WTC11 (cell line): ENCODE data around the gene IFNL2. TPM values are rescaled to one million over a fixed set of nuclear protein-coding genes. Genes with fewer than 3 reads are reported as not detected.

Experiments used
- ATAC-seq: fragments of 200-7000 bp; cut with Tn5 transposase; 2 replicates; pipeline ENCODE4 v1.10.0; 2021; ENCODE audit warnings: mild to moderate bottlenecking, moderate library complexity
- CTCF ChIA-PET: fragments of 300-600 bp; sonication (Branson Sonifier 250); formaldehyde crosslinking; loops from one replicate; lab custom pipeline; 2021; ENCODE audit warnings: antibody characterized with exemption; lab: Charles Lee
- POLR2A ChIA-PET: fragments of 350-600 bp; sonication (Branson Sonifier 250); formaldehyde crosslinking; loops from one replicate; lab custom pipeline; 2021; ENCODE audit warnings: antibody characterized with exemption; lab: Charles Lee
- DNase-seq: peaks from one replicate; pipeline ENCODE4 v3.0.0; 2021; ENCODE audit warnings: low spot score
- H3K27ac Mint-ChIP-seq: 2 replicates; pipeline ENCODE4 v1.8.0; 2021; ENCODE audit warnings: mixed read lengths
- H3K27me3 Mint-ChIP-seq: 2 replicates; pipeline ENCODE4 v1.8.0; 2021; ENCODE audit warnings: low read depth, mild to moderate bottlenecking, moderate library complexity, mixed read lengths
- H3K36me3 Mint-ChIP-seq: 2 replicates; pipeline ENCODE4 v1.8.0; 2021; ENCODE audit warnings: mixed read lengths
- H3K4me1 Mint-ChIP-seq: 2 replicates; pipeline ENCODE4 v1.8.0; 2022; ENCODE audit warnings: mixed read lengths
- H3K4me3 Mint-ChIP-seq: 2 replicates; pipeline ENCODE4 v1.8.0; 2021; ENCODE audit warnings: mild to moderate bottlenecking, moderate library complexity, mixed read lengths
- H3K9me3 Mint-ChIP-seq: 2 replicates; pipeline ENCODE4 v1.8.0; 2021; ENCODE audit warnings: mixed read lengths
- ATF3 ChIP-seq: sonication (generic); formaldehyde crosslinking; conservative IDR thresholded peaks from 2 replicates; pipeline ENCODE4 v1.8.1; 2022; ENCODE audit warnings: mild to moderate bottlenecking, missing genetic modification reagents
- CBFB ChIP-seq: sonication (generic); formaldehyde crosslinking; IDR thresholded peaks from 2 replicates; pipeline ENCODE4 v1.8.1; 2022; ENCODE audit warnings: mild to moderate bottlenecking, low read depth, missing genetic modification reagents
- CDX4 ChIP-seq: fragments of 250-450 bp; sonication (Bioruptor Pico); IDR thresholded peaks from 2 replicates; pipeline ENCODE4 v1.9.0; 2021; ENCODE audit warnings: moderate library complexity, mild to moderate bottlenecking, inconsistent platforms, borderline replicate concordance
- CREM ChIP-seq: sonication (generic); formaldehyde crosslinking; IDR thresholded peaks from 2 replicates; pipeline ENCODE4 v1.8.1; 2022; ENCODE audit warnings: mild to moderate bottlenecking, missing genetic modification reagents, moderate library complexity
- ERG ChIP-seq: fragments of 250-450 bp; sonication (Bioruptor Pico); IDR thresholded peaks from 2 replicates; pipeline ENCODE4 v1.8.0; 2021; ENCODE audit warnings: mild to moderate bottlenecking
- ESRRA ChIP-seq: sonication (generic); formaldehyde crosslinking; IDR thresholded peaks from 2 replicates; pipeline ENCODE4 v1.8.1; 2022; ENCODE audit warnings: mild to moderate bottlenecking, missing genetic modification reagents, borderline replicate concordance
- FOXP4 ChIP-seq: sonication (generic); formaldehyde crosslinking; IDR thresholded peaks from 2 replicates; pipeline ENCODE4 v1.8.0; 2022; ENCODE audit warnings: mild to moderate bottlenecking, missing genetic modification reagents
- MLX ChIP-seq: sonication (generic); formaldehyde crosslinking; IDR thresholded peaks from 2 replicates; pipeline ENCODE4 v1.8.1; 2023; ENCODE audit warnings: mild to moderate bottlenecking, missing genetic modification reagents, moderate library complexity
- MXD4 ChIP-seq: fragments of 250-450 bp; sonication (Bioruptor Pico); IDR thresholded peaks from 2 replicates; pipeline ENCODE4 v1.8.0; 2021; ENCODE audit warnings: mild to moderate bottlenecking, moderate library complexity, borderline replicate concordance
- PRRX2 ChIP-seq: fragments of 250-450 bp; sonication (Bioruptor Pico); IDR thresholded peaks from 2 replicates; pipeline ENCODE4 v1.8.0; 2021; ENCODE audit warnings: mild to moderate bottlenecking
- RELA ChIP-seq: sonication (generic); formaldehyde crosslinking; IDR thresholded peaks from 2 replicates; pipeline ENCODE4 v1.8.1; 2022; ENCODE audit warnings: missing genetic modification reagents, mild to moderate bottlenecking, borderline replicate concordance
- RORB ChIP-seq: fragments of 250-450 bp; sonication (Bioruptor Pico); IDR thresholded peaks from 2 replicates; pipeline ENCODE4 v1.9.0; 2021; ENCODE audit warnings: mild to moderate bottlenecking
- TEAD1 ChIP-seq: sonication (generic); formaldehyde crosslinking; IDR thresholded peaks from 2 replicates; pipeline ENCODE4 v1.8.0; 2022; ENCODE audit warnings: mild to moderate bottlenecking, missing genetic modification reagents
- TP53 ChIP-seq: sonication (generic); formaldehyde crosslinking; IDR thresholded peaks from 2 replicates; pipeline ENCODE4 v1.8.1; 2023; ENCODE audit warnings: mild to moderate bottlenecking, missing genetic modification reagents
- USF2 ChIP-seq: sonication (generic); formaldehyde crosslinking; IDR thresholded peaks from 2 replicates; pipeline ENCODE4 v1.8.1; 2023; ENCODE audit warnings: mild to moderate bottlenecking, missing genetic modification reagents, moderate library complexity
- ZNF121 ChIP-seq: sonication (generic); formaldehyde crosslinking; IDR thresholded peaks from 2 replicates; pipeline ENCODE4 v1.8.0; 2023; ENCODE audit warnings: missing genetic modification reagents
- ZNF138 ChIP-seq: sonication (generic); formaldehyde crosslinking; conservative IDR thresholded peaks from 2 replicates; pipeline ENCODE4 v1.8.1; 2022; ENCODE audit warnings: mild to moderate bottlenecking, moderate library complexity, missing genetic modification reagents
- ZNF232 ChIP-seq: sonication (generic); formaldehyde crosslinking; IDR thresholded peaks from 2 replicates; pipeline ENCODE4 v1.8.0; 2022; ENCODE audit warnings: mild to moderate bottlenecking, missing genetic modification reagents
- ZNF263 ChIP-seq: sonication (generic); formaldehyde crosslinking; IDR thresholded peaks from 2 replicates; pipeline ENCODE4 v1.8.1; 2022; ENCODE audit warnings: low read depth, mild to moderate bottlenecking, moderate library complexity, missing genetic modification reagents
- ZNF512 ChIP-seq: sonication (generic); formaldehyde crosslinking; IDR thresholded peaks from 2 replicates; pipeline ENCODE4 v1.8.1; 2022; ENCODE audit warnings: missing genetic modification reagents, borderline replicate concordance
- ZNF671 ChIP-seq: fragments of 250-450 bp; sonication (Bioruptor Pico); IDR thresholded peaks from 2 replicates; pipeline ENCODE4 v1.8.0; 2021; ENCODE audit warnings: mild to moderate bottlenecking
- total RNA-seq: library from RNA; stranded (reverse); gene quantifications from 3 replicates; pipeline ENCODE4 v1.2.3, GENCODE V29; 2021

Gene IFNL2
- total RNA-seq, 1 experiment from 2014 or later = not detected

GRCh38 chr19:39301562-39301961 lies 33.4 kb downstream of the IFNL2 start:
- ATAC-seq (no peak), DNase-seq (no peak)
- Mint-ChIP-seq H3K36me3 (no peaks in the 10 kb centered on the region), H3K27me3 (peaks cover 33% of the 10 kb centered on the region), H3K4me1 (peaks cover 32% of the 10 kb centered on the region), H3K4me3 (no peak overlapping the region), H3K9me3 (no peaks in the 10 kb centered on the region), H3K27ac (no peak overlapping the region)
- CTCF ChIA-PET = interaction anchor here (0.7 kb wide), 1 partner anchor 1206 kb away, joined by 3 read pairs; no protein-coding TSS in a partner anchor
- TF ChIP-seq PRRX2 (CRISPR knock-in tag) = no peak
- TF ChIP-seq CREM (CRISPR knock-in tag) = no peak
- no peak for TF ChIP-seq CDX4 (CRISPR knock-in tag)
- TF ChIP-seq USF2 (CRISPR knock-in tag) = no peak
- no peak for TF ChIP-seq ATF3 (CRISPR knock-in tag)
- no peak for TF ChIP-seq TP53 (CRISPR knock-in tag)
- TF ChIP-seq ZNF671 = no peak
- no peak for TF ChIP-seq MXD4
- no peak for TF ChIP-seq ZNF138 (CRISPR knock-in tag)
- no peak for TF ChIP-seq RORB (CRISPR knock-in tag)
- no peak for TF ChIP-seq TEAD1 (CRISPR knock-in tag)
- TF ChIP-seq CBFB (CRISPR knock-in tag) = no peak
- TF ChIP-seq ZNF263 (CRISPR knock-in tag) = no peak
- no peak for TF ChIP-seq ZNF512
- no peak for TF ChIP-seq ZNF232 (CRISPR knock-in tag)
- POLR2A ChIA-PET = no interaction called here

GRCh38 chr19:39303373-39304184 lies 35.4 kb downstream of the IFNL2 start:
- TF ChIP-seq ESRRA (CRISPR knock-in tag) = no peak
- peak; percentile 60 for DNase-seq
- Mint-ChIP-seq H3K36me3 (no peaks in the 10 kb centered on the region), H3K4me1 (peaks cover 35% of the 10 kb centered on the region), H3K27me3 (peaks cover 42% of the 10 kb centered on the region), H3K4me3 (no peak overlapping the region), H3K9me3 (no peaks in the 10 kb centered on the region), H3K27ac (no peak overlapping the region)
- POLR2A ChIA-PET = interaction anchor here (0.5 to 1.0 kb wide), 2 partner anchors 87 to 92 kb away, joined by 3 to 4 read pairs; partner anchors contain the start of gene PAF1
- CTCF ChIA-PET = interaction anchor here (0.5 to 1.5 kb wide), 8 partner anchors 23 to 673 kb away, joined by 3 to 8 read pairs (median 4); partner anchors contain the start of gene SAMD4B
- peak; percentile 55 for ATAC-seq

- Mint-ChIP-seq H3K9me3 (no peaks in the 10 kb centered on the region), H3K36me3 (no peaks in the 10 kb centered on the region), H3K4me3 (no peak overlapping the region), H3K27ac (no peak overlapping the region), H3K4me1 (peaks cover 40% of the 10 kb centered on the region), H3K27me3 (peaks cover 47% of the 10 kb centered on the region)
- DNase-seq (no peak), ATAC-seq (no peak)
- ChIA-PET POLR2A (no interaction called here), CTCF (interaction anchor here (0.5 to 1.5 kb wide), 6 partner anchors 8 to 672 kb away, joined by 3 to 8 read pairs (median 4); partner anchors contain the start of genes IFNL1 and SAMD4B)
- TF ChIP-seq FOXP4 = no peak
- no peak for TF ChIP-seq ERG (CRISPR knock-in tag)
- TF ChIP-seq ZNF121 (CRISPR knock-in tag) = no peak
- no peak for TF ChIP-seq MLX (CRISPR knock-in tag)
- no peak for TF ChIP-seq CREM (CRISPR knock-in tag)
- TF ChIP-seq RELA (CRISPR knock-in tag) = no peak
- TF ChIP-seq RORB (CRISPR knock-in tag) = no peak
Measured at GRCh38 chr19:39304185-39304513, 36.0 kb downstream of the IFNL2 start.
